IMR-90 (cell line): ENCODE data around the gene PLXDC2. TPM values are rescaled to one million over a fixed set of nuclear protein-coding genes. Genes with fewer than 3 reads are reported as not detected.
A peak's percentile ranks its signal among the peaks of the same experiment; 100 is the strongest.

Experiments used
- ATAC-seq: fragments of 200-7000 bp; cut with Tn5 transposase; 2 replicates; pipeline ENCODE4 v1.9.1; 2020; ENCODE audit warnings: low read depth, mild to moderate bottlenecking, moderate library complexity
- BruUV-seq: library from RNA; stranded (reverse); fragments of 400-500 nt; replicated peaks from 2 replicates; lab custom pipeline; 2021; lab: Mats Ljungman, UMichigan
- CTCF ChIA-PET: fragments of 300-600 bp; formaldehyde crosslinking; extraction: SDS; loops from one replicate; lab custom pipeline; 2021; ENCODE audit warnings: antibody characterized with exemption; lab: Yijun Ruan, JAX
- POLR2A ChIA-PET: fragments of 300-600 bp; sonication (Branson Sonifier 250); formaldehyde crosslinking; loops from one replicate; lab custom pipeline; 2022; ENCODE audit warnings: antibody characterized with exemption; ENCODE audit not compliant: unreplicated experiment; lab: Charles Lee
- DNase-seq: peaks from one replicate; pipeline ENCODE4 v3.0.0; 2013
- H2AFZ ChIP-seq: replicated peaks from 2 replicates; pipeline ENCODE3; 2013; ENCODE audit warnings: low read length, mild to moderate bottlenecking; ENCODE audit not compliant: poor library complexity
- H2AK5ac ChIP-seq: 2 replicates; pipeline ENCODE4 v1.6.1; 2013; ENCODE audit warnings: low read depth, low read length, inconsistent platforms
- H2AK9ac ChIP-seq: replicated peaks from 2 replicates; pipeline ENCODE3; 2013; ENCODE audit warnings: mild to moderate bottlenecking, low read depth, low read length, moderate library complexity; ENCODE audit not compliant: poor library complexity
- H2BK120ac ChIP-seq: 2 replicates; pipeline ENCODE4 v1.6.1; 2013; ENCODE audit warnings: low read depth, low read length, inconsistent platforms
- H2BK15ac ChIP-seq: 3 replicates; pipeline ENCODE4 v1.6.1; 2013; ENCODE audit warnings: low read depth, low read length, inconsistent platforms
- H2BK20ac ChIP-seq: 2 replicates; pipeline ENCODE4 v1.6.1; 2013; ENCODE audit warnings: low read depth, mild to moderate bottlenecking, inconsistent platforms, low read length, moderate library complexity
- H2BK5ac ChIP-seq: 2 replicates; pipeline ENCODE4 v1.6.1; 2013; ENCODE audit warnings: mild to moderate bottlenecking, low read depth, low read length, inconsistent platforms; ENCODE audit not compliant: poor library complexity, severe bottlenecking
- H3K14ac ChIP-seq: replicated peaks from 2 replicates; pipeline ENCODE4 v1.6.1; 2013; ENCODE audit warnings: low read depth, low read length, inconsistent platforms
- H3K18ac ChIP-seq: 2 replicates; pipeline ENCODE4 v1.6.1; 2013; ENCODE audit warnings: low read depth, low read length, control low read depth
- H3K23ac ChIP-seq: 2 replicates; pipeline ENCODE4 v1.6.1; 2013; ENCODE audit warnings: low read depth, low read length, inconsistent platforms
- H3K27ac ChIP-seq: 2 replicates; pipeline ENCODE4 v1.5.1; 2013; ENCODE audit warnings: mild to moderate bottlenecking, control low read depth, low read length; ENCODE audit not compliant: insufficient read depth
- H3K27me3 ChIP-seq: 2 replicates; pipeline ENCODE4 v1.6.1; 2013; ENCODE audit warnings: low read length; ENCODE audit not compliant: control insufficient read depth, insufficient read depth
- H3K36me3 ChIP-seq: 2 replicates; pipeline ENCODE4 v1.6.1; 2013; ENCODE audit warnings: low read length, mixed read lengths; ENCODE audit not compliant: control insufficient read depth, insufficient read depth
- H3K4ac ChIP-seq: 2 replicates; pipeline ENCODE4 v1.6.1; 2013; ENCODE audit warnings: low read depth, low read length, inconsistent platforms
- H3K4me1 ChIP-seq: 2 replicates; pipeline ENCODE4 v1.6.1; 2013; ENCODE audit warnings: low read length, mixed read lengths; ENCODE audit not compliant: control insufficient read depth, insufficient read depth
- H3K4me2 ChIP-seq: 2 replicates; pipeline ENCODE4 v1.6.1; 2013; ENCODE audit warnings: low read depth, mild to moderate bottlenecking, control low read depth, low read length, moderate library complexity
- H3K4me3 ChIP-seq: 2 replicates; pipeline ENCODE4 v1.5.1; 2013; ENCODE audit warnings: low read depth, mild to moderate bottlenecking, control low read depth, low read length, moderate library complexity; ENCODE audit not compliant: insufficient read depth
- H3K56ac ChIP-seq: 2 replicates; pipeline ENCODE4 v1.6.1; 2013; ENCODE audit warnings: low read length, inconsistent platforms; ENCODE audit not compliant: insufficient read depth; ENCODE audit errors: extremely low read depth
- H3K79me1 ChIP-seq, 2 experiments: 2 replicates each; pipeline ENCODE4 v1.6.1; 2013; ENCODE audit warnings: low read length in 2 of 2, inconsistent platforms in 1 of 2, low read depth in 1 of 2
- H3K9ac ChIP-seq: 2 replicates; pipeline ENCODE4 v1.6.1; 2013; ENCODE audit warnings: low read depth, low read length, control low read depth
- H3K9me1 ChIP-seq: 2 replicates; pipeline ENCODE4 v1.6.1; 2013; ENCODE audit warnings: low read length, inconsistent platforms; ENCODE audit not compliant: insufficient read depth
- H3K9me3 ChIP-seq: 2 replicates; pipeline ENCODE4 v1.6.1; 2013; ENCODE audit warnings: low read length; ENCODE audit not compliant: control insufficient read depth, insufficient read depth
- H4K20me1 ChIP-seq: 2 replicates; pipeline ENCODE4 v1.6.1; 2013; ENCODE audit warnings: low read length, inconsistent platforms; ENCODE audit not compliant: insufficient read depth
- H4K5ac ChIP-seq: 2 replicates; pipeline ENCODE4 v1.6.1; 2013; ENCODE audit warnings: mild to moderate bottlenecking, low read depth, low read length, control low read depth
- H4K8ac ChIP-seq, 2 experiments: 2 replicates each; pipeline ENCODE4 v1.6.1; 2013; ENCODE audit warnings: low read depth in 2 of 2, low read length in 2 of 2, control low read depth in 1 of 2, inconsistent platforms in 1 of 2
- H4K91ac ChIP-seq: 2 replicates; pipeline ENCODE4 v1.6.1; 2013; ENCODE audit warnings: low read depth, low read length, inconsistent platforms; ENCODE audit not compliant: insufficient read depth
- CEBPB ChIP-seq: IDR thresholded peaks from 2 replicates; pipeline ENCODE4 v1.6.1; 2012; ENCODE audit warnings: low read depth, low read length, improper control_type of control experiment
- FOS ChIP-seq: fragments of 150-350 bp; IDR thresholded peaks from 2 replicates; pipeline ENCODE4 v1.6.1; 2016; ENCODE audit warnings: low read depth, low read length
- MAZ ChIP-seq: IDR thresholded peaks from 2 replicates; pipeline ENCODE4 v1.6.1; 2012; ENCODE audit warnings: low read depth, mild to moderate bottlenecking, low read length, improper control_type of control experiment, moderate library complexity, borderline replicate concordance
- RFX5 ChIP-seq: IDR thresholded peaks from 2 replicates; pipeline ENCODE4 v1.8.0; 2012; ENCODE audit warnings: low read depth, mild to moderate bottlenecking, low read length, moderate library complexity
- WGBS, 2 experiments: methylation state at CpG; one replicate each; pipeline versions ENCODE4 v1.1.5 to v1.1.7; 2013; ENCODE audit warnings: missing lambda C conversion rate in 2 of 2; ENCODE audit not compliant: insufficient read length in 1 of 2; ENCODE audit errors: extremely low coverage in 2 of 2; 5-methylcytosine and 5-hydroxymethylcytosine counted together
- dilution Hi-C: fragments of 300-500 bp; cut with HindIII; formaldehyde crosslinking; loops from one replicate; pipeline ENCODE4 v1.14.3; 2018; ENCODE audit warnings: low sequenced_read_pairs; ENCODE audit not compliant: unreplicated experiment
- in situ Hi-C: fragments of 300-500 bp; cut with MboI; formaldehyde crosslinking; loops from 3 replicates; pipeline ENCODE4 v1.14.3; 2019; ENCODE audit warnings: low sequenced_read_pairs, inconsistent platforms, mixed read lengths
- intact Hi-C: fragments of 100-400 bp; cut with micrococcal nuclease; formaldehyde crosslinking; loops from 2 replicates; pipeline ENCODE4 v1.10.0; 2022
- polyA plus RNA-seq, 3 experiments: library from polyadenylated mRNA; depleted of rRNA; stranded (reverse); fragments of >200 nt; gene quantifications; 2 replicates each; pipeline ENCODE4 v1.2.3, GENCODE V29; 2012; ENCODE audit warnings: low replicate concordance in 1 of 3
- total RNA-seq: library from RNA; depleted of rRNA; stranded (reverse); fragments of >200 nt; gene quantifications from 2 replicates; pipeline ENCODE4 v1.2.3, GENCODE V29; 2012
- TF ChIP-seq, protein P1 (sequence below): fragments of 150-350 bp; IDR thresholded peaks from 2 replicates; pipeline ENCODE4 v1.6.1; 2016; ENCODE audit warnings: low read depth, mild to moderate bottlenecking, low read length, moderate library complexity, borderline replicate concordance

Gene PLXDC2
- total and polyA plus RNA-seq, 2 of the 4 experiments (the other 2 are of a cell fraction), result 3.2 to 6.1 TPM

DNA sequence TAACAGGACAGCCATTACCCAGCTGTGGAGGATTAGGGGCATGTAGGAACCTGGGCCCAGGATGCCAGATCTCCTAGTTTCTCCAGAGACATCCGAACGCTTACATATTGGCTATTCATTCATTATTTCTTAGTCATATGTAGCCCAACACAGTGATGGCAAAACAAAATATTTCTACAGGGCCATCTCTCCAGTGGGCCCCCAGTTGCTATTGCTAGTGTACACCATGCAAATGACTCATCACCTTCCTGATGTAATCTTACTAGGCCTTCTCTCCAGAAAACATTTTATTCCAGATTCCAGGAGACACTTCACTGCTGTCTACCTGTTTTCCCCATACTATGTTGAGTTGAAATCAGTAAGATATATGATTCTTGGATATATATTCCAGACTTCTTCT, 201.7 kb downstream of the PLXDC2 start:
- BruUV-seq, result no TSS peak
- Histone ChIP-seq H2BK5ac (no peak overlapping the region), H3K27ac (no peak overlapping the region), H2AK9ac (no peak overlapping the region), H2BK120ac (no peak overlapping the region), H3K9ac (no peak overlapping the region), H3K14ac (no peak overlapping the region), H3K27me3 (no peaks in the 10 kb centered on the region), H3K36me3 (no peaks in the 10 kb centered on the region), H3K79me1 (no peaks in the 10 kb centered on the region), H4K91ac (no peak overlapping the region), H2BK15ac (no peak overlapping the region), H4K5ac (no peak overlapping the region), H3K4me3 (no peak overlapping the region), H3K4me2 (no peak overlapping the region), H3K23ac (no peak overlapping the region), H4K20me1 (no peaks in the 10 kb centered on the region), H3K4ac (no peak overlapping the region), H4K8ac (no peak overlapping the region), H3K9me3 (no peaks in the 10 kb centered on the region), H3K18ac (no peak overlapping the region), H2AFZ (no peak overlapping the region), H3K56ac (no peak overlapping the region), H3K4me1 (peaks cover 2% of the 10 kb centered on the region; the same call in 1 of the 2 replicates), H2BK20ac (no peak overlapping the region), H2AK5ac (no peak overlapping the region), H3K9me1 (no peaks in the 10 kb centered on the region)
- CTCF ChIA-PET, result interaction anchor here (0.6 kb wide), 1 partner anchor 1300 kb away, joined by 4 read pairs; no protein-coding TSS in a partner anchor
- TF ChIP-seq FOS, result peak; percentile 29; the same call in 1 of the 2 replicates
- TF ChIP-seq, protein P1, sequence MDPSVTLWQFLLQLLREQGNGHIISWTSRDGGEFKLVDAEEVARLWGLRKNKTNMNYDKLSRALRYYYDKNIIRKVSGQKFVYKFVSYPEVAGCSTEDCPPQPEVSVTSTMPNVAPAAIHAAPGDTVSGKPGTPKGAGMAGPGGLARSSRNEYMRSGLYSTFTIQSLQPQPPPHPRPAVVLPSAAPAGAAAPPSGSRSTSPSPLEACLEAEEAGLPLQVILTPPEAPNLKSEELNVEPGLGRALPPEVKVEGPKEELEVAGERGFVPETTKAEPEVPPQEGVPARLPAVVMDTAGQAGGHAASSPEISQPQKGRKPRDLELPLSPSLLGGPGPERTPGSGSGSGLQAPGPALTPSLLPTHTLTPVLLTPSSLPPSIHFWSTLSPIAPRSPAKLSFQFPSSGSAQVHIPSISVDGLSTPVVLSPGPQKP, result no peak
- peak; percentile 11; the same call in 1 of the 2 replicates for TF ChIP-seq CEBPB
- no peak for TF ChIP-seq RFX5
- no peak for TF ChIP-seq MAZ
- whole genome bisulfite sequencing, 2 experiments, result 64% methylated on average over 2 of the region's 2 CpGs; no CpG with 5 or more reads in 1 of the 2 experiments
- in situ Hi-C loops, result no loop called here
- ATAC-seq, result peak; percentile 72
- intact Hi-C loops, result no loop called here
- DNase-seq, result peak; percentile 47
- dilution Hi-C loops, result no loop called here
- POLR2A ChIA-PET, result no interaction called here
